HepG2 (cell line): ENCODE results near the gene FIS1. TPM values are rescaled to one million over a fixed set of nuclear protein-coding genes. Genes with fewer than 3 reads are reported as not detected.

Source experiments
- ETV5 ChIP-seq: IDR thresholded peaks from 2 replicates; pipeline ENCODE4 v1.6.1; 2018; ENCODE audit warnings: missing biosample characterization, missing genetic modification reagents, inconsistent platforms, borderline replicate concordance
- FOSL2 ChIP-seq: sonication (generic); formaldehyde crosslinking; IDR thresholded peaks from 2 replicates; pipeline ENCODE4 v1.4.0; 2020; ENCODE audit warnings: missing genetic modification reagents
- GLMP ChIP-seq: sonication (generic); formaldehyde crosslinking; IDR thresholded peaks from 2 replicates; pipeline ENCODE4 v1.9.0; 2021; ENCODE audit warnings: missing genetic modification reagents, mild to moderate bottlenecking, borderline replicate concordance
- ISX ChIP-seq: sonication (generic); formaldehyde crosslinking; conservative IDR thresholded peaks from 2 replicates; pipeline ENCODE4 v1.5.0; 2020; ENCODE audit warnings: missing genetic modification reagents
- KLF12 ChIP-seq: sonication (generic); formaldehyde crosslinking; IDR thresholded peaks from 2 replicates; pipeline ENCODE4 v1.4.0; 2020; ENCODE audit warnings: missing genetic modification reagents, borderline replicate concordance
- MAX ChIP-seq: IDR thresholded peaks from 2 replicates; pipeline ENCODE4 v1.6.1; 2012; ENCODE audit warnings: inconsistent platforms
- NONO ChIP-seq, 2 experiments: fragments of 450-650 bp in 1 of 2; sonication (generic) in 1 of 2; formaldehyde crosslinking in 1 of 2; IDR thresholded peaks in 1 of 2; conservative IDR thresholded peaks in 1 of 2; 2 replicates each; pipeline versions ENCODE4 v1.6.1 to v1.8.0; 2017 to 2022; ENCODE audit warnings: mild to moderate bottlenecking in 1 of 2, missing genetic modification reagents in 1 of 2, moderate library complexity in 1 of 2
- SNRNP70 ChIP-seq: fragments of 200-400 bp; formaldehyde crosslinking; IDR thresholded peaks from 2 replicates; pipeline ENCODE4 v1.6.1; 2017; ENCODE audit warnings: mild to moderate bottlenecking, low read depth, low read length, moderate library complexity
- SP1 ChIP-seq, 2 experiments: fragments of 450-650 bp in 1 of 2; sonication (generic) in 1 of 2; formaldehyde crosslinking in 1 of 2; IDR thresholded peaks; 2 replicates each; pipeline versions ENCODE4 v1.4.0 to v1.6.1; 2016 to 2020; ENCODE audit warnings: missing genetic modification reagents in 1 of 2
- SRF ChIP-seq: IDR thresholded peaks from 2 replicates; pipeline ENCODE4 v1.6.1; 2011; ENCODE audit warnings: mild to moderate bottlenecking, low read depth, low read length, moderate library complexity
- TARDBP ChIP-seq: sonication (generic); formaldehyde crosslinking; IDR thresholded peaks from 2 replicates; pipeline ENCODE4 v1.8.0; 2022; ENCODE audit warnings: mild to moderate bottlenecking, missing genetic modification reagents
- ZEB1 ChIP-seq: IDR thresholded peaks from 2 replicates; pipeline ENCODE4 v1.6.1; 2012; ENCODE audit warnings: mild to moderate bottlenecking, low read depth, inconsistent platforms; ENCODE audit not compliant: insufficient replicate concordance
- ZFP91 ChIP-seq: sonication (generic); formaldehyde crosslinking; IDR thresholded peaks from 2 replicates; pipeline ENCODE4 v1.9.0; 2022; ENCODE audit warnings: missing genetic modification reagents, mild to moderate bottlenecking, borderline replicate concordance
- ZNF256 ChIP-seq: sonication (generic); formaldehyde crosslinking; conservative IDR thresholded peaks from 2 replicates; pipeline ENCODE4 v1.4.0; 2020; ENCODE audit warnings: missing genetic modification reagents
- ZNF282 ChIP-seq: fragments of 450-650 bp; IDR thresholded peaks from 2 replicates; pipeline ENCODE4 v1.6.1; 2018; ENCODE audit not compliant: partially characterized antibody
- ZNF737 ChIP-seq: sonication (generic); formaldehyde crosslinking; IDR thresholded peaks from 2 replicates; pipeline ENCODE4 v1.5.0; 2020; ENCODE audit warnings: missing genetic modification reagents, mild to moderate bottlenecking, borderline replicate concordance
- ZNF761 ChIP-seq: sonication (generic); formaldehyde crosslinking; conservative IDR thresholded peaks from 2 replicates; pipeline ENCODE4 v1.4.0; 2020; ENCODE audit warnings: mild to moderate bottlenecking, missing genetic modification reagents
- ZSCAN25 ChIP-seq: sonication (generic); formaldehyde crosslinking; IDR thresholded peaks from 2 replicates; pipeline ENCODE4 v1.8.0; 2022; ENCODE audit warnings: mild to moderate bottlenecking, missing genetic modification reagents
- polyA plus RNA-seq, 8 experiments: library from polyadenylated mRNA; depleted of rRNA in 3 of 8; stranded (reverse) in 7 of 8; unstranded in 1 of 8; fragments of >200 nt; fragmentation: Illumina TruSeq in 4 of 8; extraction: Trizol in 4 of 8; gene quantifications; 2 replicates each; pipeline versions ENCODE4 v1.2.1 to v1.2.3, GENCODE V29; 2011 to 2016; ENCODE audit warnings: low read depth in 4 of 8, missing spikeins in 1 of 8, mixed read lengths in 1 of 8; ENCODE audit not compliant: insufficient read depth in 1 of 8
- total RNA-seq, 5 experiments: library from RNA; depleted of rRNA; stranded (reverse); fragments of >200 nt; fragmentation: Illumina TruSeq; extraction: Trizol; gene quantifications; 2 replicates each; pipeline ENCODE4 v1.2.3, GENCODE V29; 2016; ENCODE audit warnings: low read depth in 1 of 5
- TF ChIP-seq, protein P1 (sequence below): sonication (generic); formaldehyde crosslinking; IDR thresholded peaks from 2 replicates; pipeline ENCODE4 v1.5.0; 2020; ENCODE audit warnings: mild to moderate bottlenecking, missing genetic modification reagents
- TF ChIP-seq, protein P2 (sequence below): sonication (generic); formaldehyde crosslinking; IDR thresholded peaks from 2 replicates; pipeline ENCODE4 v1.4.0; 2020; ENCODE audit warnings: missing genetic modification reagents

The FIS1 gene
- total and polyA plus RNA-seq, 2 of the 13 experiments (the other 11 are each of a cell fraction or from before 2014, with no cell fraction given), result 97.5 to 101 TPM

- TF ChIP-seq ZNF737 (CRISPR knock-in tag) (no peak), ISX (CRISPR knock-in tag) (no peak), MAX (peak; percentile 77), ZNF761 (CRISPR knock-in tag) (no peak), ETV5 (CRISPR knock-in tag) (peak; percentile 37; the same call in 1 of the 2 replicates), FOSL2 (CRISPR knock-in tag) (peak; percentile 39; the same call in 1 of the 2 replicates), NONO (IDR thresholded peaks at IDR 0.05) (no peak), NONO (CRISPR knock-in tag; conservative IDR thresholded peaks at IDR 0.05) (peak; percentile 75), ZSCAN25 (peak; percentile 76; the same call in 1 of the 2 replicates), ZFP91 (CRISPR knock-in tag) (peak; percentile 35; the same call in 1 of the 2 replicates), GLMP (CRISPR knock-in tag) (no peak), SNRNP70 (no peak), TARDBP (CRISPR knock-in tag) (peak; percentile 52; the same call in 1 of the 2 replicates), ZEB1 (peak; percentile 22), SRF (no peak), ZNF282 (no peak), KLF12 (peak; percentile 62; the same call in 1 of the 2 replicates), SP1 (IDR thresholded peaks at IDR 0.05) (no peak), SP1 (CRISPR knock-in tag; IDR thresholded peaks at IDR 0.05) (peak; percentile 71), ZNF256 (0 out of 2 replicates have a peak, but pooled peaks have one; percentile 20)
- TF ChIP-seq, protein P1, sequence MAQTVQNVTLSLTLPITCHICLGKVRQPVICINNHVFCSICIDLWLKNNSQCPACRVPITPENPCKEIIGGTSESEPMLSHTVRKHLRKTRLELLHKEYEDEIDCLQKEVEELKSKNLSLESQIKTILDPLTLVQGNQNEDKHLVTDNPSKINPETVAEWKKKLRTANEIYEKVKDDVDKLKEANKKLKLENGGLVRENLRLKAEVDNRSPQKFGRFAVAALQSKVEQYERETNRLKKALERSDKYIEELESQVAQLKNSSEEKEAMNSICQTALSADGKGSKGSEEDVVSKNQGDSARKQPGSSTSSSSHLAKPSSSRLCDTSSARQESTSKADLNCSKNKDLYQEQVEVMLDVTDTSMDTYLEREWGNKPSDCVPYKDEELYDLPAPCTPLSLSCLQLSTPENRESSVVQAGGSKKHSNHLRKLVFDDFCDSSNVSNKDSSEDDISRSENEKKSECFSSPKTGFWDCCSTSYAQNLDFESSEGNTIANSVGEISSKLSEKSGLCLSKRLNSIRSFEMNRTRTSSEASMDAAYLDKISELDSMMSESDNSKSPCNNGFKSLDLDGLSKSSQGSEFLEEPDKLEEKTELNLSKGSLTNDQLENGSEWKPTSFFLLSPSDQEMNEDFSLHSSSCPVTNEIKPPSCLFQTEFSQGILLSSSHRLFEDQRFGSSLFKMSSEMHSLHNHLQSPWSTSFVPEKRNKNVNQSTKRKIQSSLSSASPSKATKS (CRISPR knock-in tag), result 0 out of 2 replicates have a peak, but pooled peaks have one; percentile 22
- TF ChIP-seq, protein P2, sequence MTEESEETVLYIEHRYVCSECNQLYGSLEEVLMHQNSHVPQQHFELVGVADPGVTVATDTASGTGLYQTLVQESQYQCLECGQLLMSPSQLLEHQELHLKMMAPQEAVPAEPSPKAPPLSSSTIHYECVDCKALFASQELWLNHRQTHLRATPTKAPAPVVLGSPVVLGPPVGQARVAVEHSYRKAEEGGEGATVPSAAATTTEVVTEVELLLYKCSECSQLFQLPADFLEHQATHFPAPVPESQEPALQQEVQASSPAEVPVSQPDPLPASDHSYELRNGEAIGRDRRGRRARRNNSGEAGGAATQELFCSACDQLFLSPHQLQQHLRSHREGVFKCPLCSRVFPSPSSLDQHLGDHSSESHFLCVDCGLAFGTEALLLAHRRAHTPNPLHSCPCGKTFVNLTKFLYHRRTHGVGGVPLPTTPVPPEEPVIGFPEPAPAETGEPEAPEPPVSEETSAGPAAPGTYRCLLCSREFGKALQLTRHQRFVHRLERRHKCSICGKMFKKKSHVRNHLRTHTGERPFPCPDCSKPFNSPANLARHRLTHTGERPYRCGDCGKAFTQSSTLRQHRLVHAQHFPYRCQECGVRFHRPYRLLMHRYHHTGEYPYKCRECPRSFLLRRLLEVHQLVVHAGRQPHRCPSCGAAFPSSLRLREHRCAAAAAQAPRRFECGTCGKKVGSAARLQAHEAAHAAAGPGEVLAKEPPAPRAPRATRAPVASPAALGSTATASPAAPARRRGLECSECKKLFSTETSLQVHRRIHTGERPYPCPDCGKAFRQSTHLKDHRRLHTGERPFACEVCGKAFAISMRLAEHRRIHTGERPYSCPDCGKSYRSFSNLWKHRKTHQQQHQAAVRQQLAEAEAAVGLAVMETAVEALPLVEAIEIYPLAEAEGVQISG (CRISPR knock-in tag), result peak; percentile 92
Measured at GRCh38 chr7:101217388-101218235, 27.3 kb downstream of the FIS1 start, which contains the start of the genes PLOD3 and ZNHIT1 (continued).
